SK-N-SH treated with all-trans-retinoic acid at 6 μM for 48 hours (cell line): ENCODE results near the gene ACP3.
A peak's percentile ranks its signal among the peaks of the same experiment; 100 is the strongest.
"Not testable (repeated sequence)": the region's sequence is repeated elsewhere in the genome, so short reads cannot be mapped to it uniquely, and the experiment has no call there.

Source experiments
- ATAC-seq: fragments of 200-7000 bp; cut with Tn5 transposase; 3 replicates; pipeline ENCODE4 v1.9.1; 2020; ENCODE audit warnings: mild to moderate bottlenecking, moderate library complexity
- ARNTL ChIP-seq: fragments of 450-650 bp; formaldehyde crosslinking; IDR thresholded peaks from 2 replicates; pipeline ENCODE4 v1.5.0; 2020; ENCODE audit warnings: low read depth, mild to moderate bottlenecking, moderate library complexity, borderline replicate concordance
- BACH2 ChIP-seq: fragments of 250-450 bp; sonication (Bioruptor Pico); IDR thresholded peaks from 2 replicates; pipeline ENCODE4 v1.9.0; 2021; ENCODE audit warnings: mild to moderate bottlenecking, borderline replicate concordance
- ESRRG ChIP-seq: fragments of 250-450 bp; sonication (Bioruptor Pico); IDR thresholded peaks from 2 replicates; pipeline ENCODE4 v1.6.1; 2021; ENCODE audit warnings: mild to moderate bottlenecking
- GLIS3 ChIP-seq: fragments of 250-450 bp; sonication (Bioruptor Pico); IDR thresholded peaks from 2 replicates; pipeline ENCODE4 v1.5.0; 2020; ENCODE audit warnings: mild to moderate bottlenecking, moderate library complexity
- ISL1 ChIP-seq: fragments of 250-450 bp; sonication (Bioruptor Pico); IDR thresholded peaks from 2 replicates; pipeline ENCODE4 v2.1.2; 2022; ENCODE audit warnings: mild to moderate bottlenecking, moderate library complexity
- OSR1 ChIP-seq: fragments of 250-450 bp; sonication (Bioruptor Pico); IDR thresholded peaks from 2 replicates; pipeline ENCODE4 v1.8.0; 2022; ENCODE audit warnings: moderate library complexity, mild to moderate bottlenecking, inconsistent platforms
- PATZ1 ChIP-seq: fragments of 250-450 bp; sonication (Bioruptor Pico); IDR thresholded peaks from 2 replicates; pipeline ENCODE4 v1.8.0; 2020; ENCODE audit warnings: mild to moderate bottlenecking, moderate library complexity, borderline replicate concordance
- POU6F1 ChIP-seq: fragments of 250-450 bp; sonication (Bioruptor Pico); IDR thresholded peaks from 2 replicates; pipeline ENCODE4 v1.8.0; 2021; ENCODE audit warnings: low read depth, mild to moderate bottlenecking, moderate library complexity, borderline replicate concordance
- RARB ChIP-seq: fragments of 250-450 bp; sonication (Bioruptor Pico); IDR thresholded peaks from 2 replicates; pipeline ENCODE4 v1.8.0; 2021; ENCODE audit warnings: mild to moderate bottlenecking, moderate library complexity
- SNAI2 ChIP-seq: fragments of 250-450 bp; sonication (Bioruptor Pico); IDR thresholded peaks from 2 replicates; pipeline ENCODE4 v1.5.0; 2020; ENCODE audit warnings: mild to moderate bottlenecking, moderate library complexity
- TCF4 ChIP-seq: fragments of 250-450 bp; sonication (Bioruptor Pico); IDR thresholded peaks from 2 replicates; pipeline ENCODE4 v1.8.0; 2021; ENCODE audit warnings: mild to moderate bottlenecking, moderate library complexity, borderline replicate concordance
- TOX ChIP-seq: fragments of 250-450 bp; sonication (Bioruptor Pico); IDR thresholded peaks from 2 replicates; pipeline ENCODE4 v1.8.0; 2021; ENCODE audit warnings: mild to moderate bottlenecking, moderate library complexity, borderline replicate concordance
- ZC3H10 ChIP-seq: fragments of 250-450 bp; sonication (Bioruptor Pico); IDR thresholded peaks from 2 replicates; pipeline ENCODE4 v1.5.1; 2021; ENCODE audit warnings: mild to moderate bottlenecking, moderate library complexity
- ZFP3 ChIP-seq: fragments of 250-450 bp; sonication (Bioruptor Pico); IDR thresholded peaks from 2 replicates; pipeline ENCODE4 v1.5.0; 2020; ENCODE audit warnings: mild to moderate bottlenecking, moderate library complexity
- ZFP30 ChIP-seq: fragments of 450-650 bp; formaldehyde crosslinking; IDR thresholded peaks from 2 replicates; pipeline ENCODE4 v1.5.0; 2022; ENCODE audit warnings: mild to moderate bottlenecking, moderate library complexity
- ZNF565 ChIP-seq: fragments of 450-650 bp; formaldehyde crosslinking; conservative IDR thresholded peaks from 2 replicates; pipeline ENCODE4 v1.5.0; 2020; ENCODE audit warnings: low read depth, mild to moderate bottlenecking, moderate library complexity
- ZNF70 ChIP-seq: fragments of 450-650 bp; formaldehyde crosslinking; IDR thresholded peaks from 2 replicates; pipeline ENCODE4 v1.5.0; 2020; ENCODE audit warnings: mild to moderate bottlenecking, moderate library complexity
- ZNF8 ChIP-seq: fragments of 450-650 bp; formaldehyde crosslinking; IDR thresholded peaks from 2 replicates; pipeline ENCODE4 v1.5.0; 2020; ENCODE audit warnings: mild to moderate bottlenecking, moderate library complexity
- TF ChIP-seq, protein P1 (sequence below): fragments of 250-450 bp; sonication (Bioruptor Pico); IDR thresholded peaks from 2 replicates; pipeline ENCODE4 v1.5.0; 2020; ENCODE audit warnings: mild to moderate bottlenecking, moderate library complexity
- TF ChIP-seq, protein P2 (sequence below): fragments of 250-450 bp; sonication (Bioruptor Pico); IDR thresholded peaks from 2 replicates; pipeline ENCODE4 v1.5.1; 2020; ENCODE audit warnings: low read depth, mild to moderate bottlenecking, moderate library complexity

ACP3 gene

GRCh38 chr3:132396255-132396654 is 79.0 kb downstream of the ACP3 start:
- no peak for TF ChIP-seq ZC3H10 (CRISPR knock-in tag)
- no peak for TF ChIP-seq BACH2 (CRISPR knock-in tag)
- TF ChIP-seq ZNF565, result no peak
- TF ChIP-seq ZNF70 (CRISPR knock-in tag), result no peak
- TF ChIP-seq ZFP3, result no peak
- ATAC-seq, result no peak

GRCh38 chr3:132396776-132397175 is 79.6 kb downstream of the ACP3 start:
- ATAC-seq, result not testable (repeated sequence)

DNA sequence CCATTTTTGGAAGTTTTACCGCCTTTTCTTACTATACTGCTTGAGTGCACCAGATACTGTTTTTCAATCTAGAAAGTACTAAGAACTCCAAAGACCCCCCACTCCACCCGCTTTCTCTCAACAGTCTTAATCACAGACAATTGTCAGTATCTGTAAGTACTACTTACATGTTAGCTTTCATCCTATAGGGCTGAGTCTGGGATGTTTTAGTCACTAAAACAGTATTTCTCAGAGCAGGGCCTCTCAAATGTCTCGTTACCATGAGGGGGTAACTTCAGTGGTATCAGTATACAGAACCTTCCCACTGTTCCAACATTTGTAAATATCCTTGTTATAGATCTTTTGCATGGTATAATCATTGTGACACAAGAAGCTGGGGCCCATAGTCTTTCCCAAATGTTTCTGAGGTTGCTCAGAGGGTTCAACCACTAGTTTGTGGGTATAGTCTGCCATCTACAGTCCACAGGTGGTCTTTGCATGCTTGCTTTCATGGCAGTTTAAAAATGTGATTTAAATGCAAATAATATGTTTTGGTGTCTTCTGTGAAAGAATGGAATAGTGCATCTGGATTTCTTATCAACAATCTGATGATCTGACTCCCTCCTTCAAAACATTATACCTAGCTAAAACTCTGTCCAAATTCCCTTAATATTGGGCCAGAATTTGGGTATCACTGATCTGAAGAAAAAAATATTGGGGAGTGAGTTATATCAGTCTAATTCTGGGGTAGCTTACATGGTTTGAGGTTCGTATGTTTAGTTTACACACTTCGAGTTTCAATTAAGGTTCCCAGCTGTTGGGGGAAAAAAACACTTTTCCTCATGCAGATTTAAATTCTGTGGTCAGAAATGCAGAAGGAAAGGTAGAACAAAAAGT is 82.1 kb downstream of the ACP3 start:
- ATAC-seq, result peak; percentile 87
- TF ChIP-seq ZFP30 (CRISPR knock-in tag), result no peak
- TF ChIP-seq ARNTL, result no peak
- TF ChIP-seq ZNF70 (CRISPR knock-in tag), result no peak
- no peak for TF ChIP-seq ZFP3
- TF ChIP-seq, protein P1, sequence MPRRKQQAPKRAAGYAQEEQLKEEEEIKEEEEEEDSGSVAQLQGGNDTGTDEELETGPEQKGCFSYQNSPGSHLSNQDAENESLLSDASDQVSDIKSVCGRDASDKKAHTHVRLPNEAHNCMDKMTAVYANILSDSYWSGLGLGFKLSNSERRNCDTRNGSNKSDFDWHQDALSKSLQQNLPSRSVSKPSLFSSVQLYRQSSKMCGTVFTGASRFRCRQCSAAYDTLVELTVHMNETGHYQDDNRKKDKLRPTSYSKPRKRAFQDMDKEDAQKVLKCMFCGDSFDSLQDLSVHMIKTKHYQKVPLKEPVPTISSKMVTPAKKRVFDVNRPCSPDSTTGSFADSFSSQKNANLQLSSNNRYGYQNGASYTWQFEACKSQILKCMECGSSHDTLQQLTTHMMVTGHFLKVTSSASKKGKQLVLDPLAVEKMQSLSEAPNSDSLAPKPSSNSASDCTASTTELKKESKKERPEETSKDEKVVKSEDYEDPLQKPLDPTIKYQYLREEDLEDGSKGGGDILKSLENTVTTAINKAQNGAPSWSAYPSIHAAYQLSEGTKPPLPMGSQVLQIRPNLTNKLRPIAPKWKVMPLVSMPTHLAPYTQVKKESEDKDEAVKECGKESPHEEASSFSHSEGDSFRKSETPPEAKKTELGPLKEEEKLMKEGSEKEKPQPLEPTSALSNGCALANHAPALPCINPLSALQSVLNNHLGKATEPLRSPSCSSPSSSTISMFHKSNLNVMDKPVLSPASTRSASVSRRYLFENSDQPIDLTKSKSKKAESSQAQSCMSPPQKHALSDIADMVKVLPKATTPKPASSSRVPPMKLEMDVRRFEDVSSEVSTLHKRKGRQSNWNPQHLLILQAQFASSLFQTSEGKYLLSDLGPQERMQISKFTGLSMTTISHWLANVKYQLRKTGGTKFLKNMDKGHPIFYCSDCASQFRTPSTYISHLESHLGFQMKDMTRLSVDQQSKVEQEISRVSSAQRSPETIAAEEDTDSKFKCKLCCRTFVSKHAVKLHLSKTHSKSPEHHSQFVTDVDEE (CRISPR knock-in tag), result no peak
- no peak for TF ChIP-seq RARB (CRISPR knock-in tag)

DNA sequence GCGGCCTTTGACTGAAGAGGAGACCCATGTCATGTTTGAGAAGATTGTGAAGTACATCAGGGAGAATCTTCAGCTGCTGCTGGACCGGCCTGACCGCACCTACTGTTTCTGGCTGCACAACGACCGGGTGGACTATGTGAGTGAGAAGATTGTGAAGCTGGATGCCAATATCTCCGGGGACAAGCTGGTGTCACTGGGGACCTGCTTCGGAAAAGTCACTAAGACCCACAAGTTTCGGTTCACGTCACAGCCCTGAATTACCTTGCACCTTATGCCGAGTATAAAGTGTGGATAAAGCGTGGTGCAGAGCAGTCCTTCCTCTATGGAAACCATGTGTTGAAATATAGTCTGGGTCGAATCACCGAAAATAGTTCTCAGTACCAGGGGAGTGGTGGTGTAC is 84.0 kb downstream of the ACP3 start:
- TF ChIP-seq ZNF565, result no peak
- no peak for TF ChIP-seq ESRRG
- TF ChIP-seq SNAI2, result no peak
- TF ChIP-seq ZNF8 (CRISPR knock-in tag), result no peak
- no peak for TF ChIP-seq ZFP3
- no peak for TF ChIP-seq ZC3H10 (CRISPR knock-in tag)
- no peak for TF ChIP-seq OSR1
- no peak for TF ChIP-seq ISL1 (CRISPR knock-in tag)
- no peak for TF ChIP-seq GLIS3 (CRISPR knock-in tag)
- TF ChIP-seq TOX (CRISPR knock-in tag), result no peak
- TF ChIP-seq POU6F1 (CRISPR knock-in tag), result no peak
- TF ChIP-seq RARB (CRISPR knock-in tag), result no peak
- TF ChIP-seq, protein P2, sequence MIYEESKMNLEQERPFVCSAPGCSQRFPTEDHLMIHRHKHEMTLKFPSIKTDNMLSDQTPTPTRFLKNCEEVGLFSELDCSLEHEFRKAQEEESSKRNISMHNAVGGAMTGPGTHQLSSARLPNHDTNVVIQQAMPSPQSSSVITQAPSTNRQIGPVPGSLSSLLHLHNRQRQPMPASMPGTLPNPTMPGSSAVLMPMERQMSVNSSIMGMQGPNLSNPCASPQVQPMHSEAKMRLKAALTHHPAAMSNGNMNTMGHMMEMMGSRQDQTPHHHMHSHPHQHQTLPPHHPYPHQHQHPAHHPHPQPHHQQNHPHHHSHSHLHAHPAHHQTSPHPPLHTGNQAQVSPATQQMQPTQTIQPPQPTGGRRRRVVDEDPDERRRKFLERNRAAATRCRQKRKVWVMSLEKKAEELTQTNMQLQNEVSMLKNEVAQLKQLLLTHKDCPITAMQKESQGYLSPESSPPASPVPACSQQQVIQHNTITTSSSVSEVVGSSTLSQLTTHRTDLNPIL (CRISPR knock-in tag), result no peak
- no peak for TF ChIP-seq PATZ1 (CRISPR knock-in tag)
- no peak for TF ChIP-seq TCF4 (CRISPR knock-in tag)
- no peak for ATAC-seq

DNA sequence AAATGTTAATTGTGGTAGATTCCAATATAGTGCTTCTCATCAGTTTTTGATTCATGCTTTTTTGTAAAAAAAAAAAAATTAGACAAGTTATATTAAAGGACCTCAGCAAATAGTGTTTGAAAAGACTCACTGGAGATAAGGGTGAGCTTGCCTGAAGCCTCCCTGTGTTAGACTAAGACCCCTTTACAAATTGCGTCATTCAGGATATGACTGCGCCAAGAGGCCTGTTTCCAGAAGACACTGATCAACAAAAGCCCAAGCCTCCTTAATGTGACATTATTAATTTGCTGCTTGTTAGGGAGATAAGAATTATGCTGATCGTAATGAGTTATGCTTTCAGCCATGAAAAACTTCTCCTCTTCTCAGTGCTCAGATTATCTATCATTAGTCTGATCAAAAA is 87.1 kb downstream of the ACP3 start:
- ATAC-seq, result peak; percentile 6; the same call in 1 of the 3 replicates
- TF ChIP-seq SNAI2 (no peak), ISL1 (CRISPR knock-in tag) (peak; percentile 27; the same call in 1 of the 2 replicates), TCF4 (CRISPR knock-in tag) (peak; percentile 59; the same call in 1 of the 2 replicates)
- TF ChIP-seq, protein P2 (CRISPR knock-in tag), result 0 out of 2 replicates have a peak, but pooled peaks have one; percentile 30
